Measurements from ENCODE around the gene CRACR2A. TPM values are rescaled to one million over a fixed set of nuclear protein-coding genes. Genes with fewer than 3 reads are reported as not detected.

Gene CRACR2A
- polyA plus RNA-seq, 3 donors, result 2.8 to 10.7 (median 5.8) TPM

- peaks cover 66 to 77% of the 10 kb centered on the region in 2 donors for H3K36me3 Mint-ChIP-seq
- peaks cover 34 to 78% of the 10 kb centered on the region in 2 donors for H3K36me3 ChIP-seq (replicated peaks in 1 of 2; ENCODE audit: control insufficient read depth in 1 of 2, insufficient read depth in 2 of 2, low read length in 2 of 2)
These were observed 140.8 kb downstream of the CRACR2A start for GRCh38 chr12:3611860-3612703.

GRCh38 chr12:3607821-3608220 lies 145.1 kb downstream of the CRACR2A start:
- Histone ChIP-seq H3K4me1 (ENCODE audit: control insufficient read depth in 1 of 2, insufficient read depth in 2 of 2, low read length in 2 of 2) (peaks cover 7 to 13% of the 10 kb centered on the region in 2 donors), H3K79me2 (ENCODE audit: insufficient read depth, low read length) (no peaks in the 10 kb centered on the region), H2AFZ (ENCODE audit: insufficient read depth, low read depth, low read length, poor library complexity, severe bottlenecking) (no peak overlapping the region), H3K9me3 (replicated peaks in 1 of 2; ENCODE audit: control insufficient read depth in 1 of 2, insufficient read depth in 1 of 2, low read length in 2 of 2) (no peaks in the 10 kb centered on the region), H3K27me3 (ENCODE audit: control insufficient read depth in 2 of 2, insufficient read depth in 2 of 2, low read length in 2 of 2) (no peaks in the 10 kb centered on the region), H3K4me2 (replicated peaks; ENCODE audit: extremely low read depth, low read length, poor library complexity, severe bottlenecking) (no peak overlapping the region), H3K27ac (ENCODE audit: low read depth in 1 of 2, low read length in 2 of 2) (no peak overlapping the region), H3K9ac (ENCODE audit: insufficient read depth, low read length, poor library complexity, severe bottlenecking) (no peak overlapping the region), H3K4me3 (replicated peaks in 1 of 3; ENCODE audit: low read depth in 2 of 3, low read length in 3 of 3) (no peak overlapping the region), H4K20me1 (ENCODE audit: insufficient read depth, low read length) (no peaks in the 10 kb centered on the region), H3K36me3 (replicated peaks in 1 of 2; ENCODE audit: control insufficient read depth in 1 of 2, insufficient read depth in 2 of 2, low read length in 2 of 2) (peaks cover 3 to 36% of the 10 kb centered on the region in 2 donors)
- Mint-ChIP-seq H3K4me3 (no peak overlapping the region), H3K36me3 (peaks cover 29 to 35% of the 10 kb centered on the region in 2 donors), H3K9me3 (peaks cover 0 to 5% (median 2%) of the 10 kb centered on the region in 7 donors), H3K27ac (no peak overlapping the region), H3K27me3 (ENCODE audit: low read depth in 3 of 3) (peaks cover 4 to 13% (median 10%) of the 10 kb centered on the region in 3 donors), H3K4me1 (peaks cover 12% of the 10 kb centered on the region)
- intact Hi-C loops (cut with micrococcal nuclease), result no loop called here
- no peak for TF ChIP-seq CTCF (IDR thresholded peaks at IDR 0.05)
- no peak for DNase-seq
- whole genome bisulfite sequencing (ENCODE audit: insufficient coverage), result 83% methylated on average over 1 of the region's 4 CpGs

More at GRCh38 chr12:3611860-3612703, 140.8 kb downstream of the CRACR2A start:
- Mint-ChIP-seq H3K4me3 (no peak overlapping the region), H3K27ac (peak overlapping the region in 1 of 7 donors; percentile 22), H3K27me3 (ENCODE audit: low read depth in 3 of 3) (no peaks in the 10 kb centered on the region), H3K4me1 (no peaks in the 10 kb centered on the region), H3K9me3 (peaks cover 0 to 5% (median 2%) of the 10 kb centered on the region in 7 donors)
- H3K4me2 ChIP-seq (replicated peaks; ENCODE audit: extremely low read depth, low read length, poor library complexity, severe bottlenecking), result no peak overlapping the region
- 71% methylated on average over 4 of the region's 8 CpGs for WGBS (ENCODE audit: insufficient coverage)
- no peaks in the 10 kb centered on the region for H4K20me1 ChIP-seq (ENCODE audit: insufficient read depth, low read length)
- no peak overlapping the region for H3K27ac ChIP-seq (ENCODE audit: low read depth in 1 of 2, low read length in 2 of 2)
- H3K79me2 ChIP-seq (ENCODE audit: insufficient read depth, low read length), result no peaks in the 10 kb centered on the region
- H3K9me3 ChIP-seq (replicated peaks in 1 of 2; ENCODE audit: control insufficient read depth in 1 of 2, insufficient read depth in 1 of 2, low read length in 2 of 2), result no peaks in the 10 kb centered on the region
- no peaks in the 10 kb centered on the region for H3K4me1 ChIP-seq (ENCODE audit: control insufficient read depth in 1 of 2, insufficient read depth in 2 of 2, low read length in 2 of 2)
- no peak overlapping the region for H2AFZ ChIP-seq (ENCODE audit: insufficient read depth, low read depth, low read length, poor library complexity, severe bottlenecking)
- no peak overlapping the region for H3K9ac ChIP-seq (ENCODE audit: insufficient read depth, low read length, poor library complexity, severe bottlenecking)
- DNase-seq, result no peak
- TF ChIP-seq CTCF (IDR thresholded peaks at IDR 0.05), result no peak
- intact Hi-C loops (cut with micrococcal nuclease), result no loop called here
- H3K4me3 ChIP-seq (replicated peaks in 1 of 3; ENCODE audit: low read depth in 2 of 3, low read length in 3 of 3), result no peak overlapping the region
- H3K27me3 ChIP-seq (ENCODE audit: control insufficient read depth in 2 of 2, insufficient read depth in 2 of 2, low read length in 2 of 2), result no peaks in the 10 kb centered on the region

All from CD14-positive monocyte (primary cell).